GM19372 (cell line): Measurements from ENCODE around the gene FSCN2.
"Not testable (repeated sequence)": the region's sequence is repeated elsewhere in the genome, so short reads cannot be mapped to it uniquely, and the experiment has no call there.

ENCODE experiments used
- ATAC-seq: cut with Tn5 transposase; IDR thresholded peaks from one replicate; pipeline ENCODE4 v1.9.1; 2021; ENCODE audit warnings: mild to moderate bottlenecking, low read depth, moderate library complexity; ENCODE audit not compliant: unreplicated experiment

Gene FSCN2

GRCh38 chr17:81573794-81574642 lies 45.8 kb downstream of the FSCN2 start:
- no peak for ATAC-seq

DNA sequence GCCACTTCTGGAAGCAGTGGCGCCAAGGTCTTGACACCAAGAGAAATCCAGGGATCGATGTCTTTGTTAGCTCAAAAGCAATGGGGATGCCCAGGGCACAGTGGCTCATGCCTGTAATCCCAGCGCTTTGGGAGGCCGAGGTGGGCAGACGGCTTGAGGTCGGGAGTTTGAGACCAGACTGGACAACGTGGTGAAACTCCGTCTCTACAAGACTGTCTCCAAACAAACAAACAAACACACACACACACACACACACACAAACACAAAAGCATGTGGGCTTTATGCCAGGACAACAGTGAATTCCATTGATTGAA lies 46.4 kb downstream of the FSCN2 start:
- no peak for ATAC-seq

DNA sequence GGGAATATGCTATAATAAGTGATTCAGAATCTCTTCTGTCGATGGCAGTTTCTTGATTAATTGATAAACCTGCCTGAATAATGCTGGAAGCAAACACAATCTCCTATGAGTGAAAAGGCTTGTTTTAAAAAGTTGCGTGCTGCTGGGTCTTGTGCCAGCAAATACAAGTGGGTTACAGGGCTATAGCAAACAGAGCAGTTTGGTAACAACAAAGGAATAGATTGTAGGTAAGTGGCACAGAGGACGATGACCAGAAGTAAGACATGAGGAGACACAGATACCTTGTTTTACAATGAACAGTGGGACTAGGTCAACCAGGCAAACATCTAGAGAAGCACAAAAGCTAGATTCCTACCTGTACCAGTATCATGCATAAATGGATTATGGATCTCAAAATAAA lies 47.7 kb downstream of the FSCN2 start:
- ATAC-seq, result no peak

- no peak for ATAC-seq
Observed at GRCh38 chr17:81576621-81577277, 48.6 kb downstream of the FSCN2 start.

DNA sequence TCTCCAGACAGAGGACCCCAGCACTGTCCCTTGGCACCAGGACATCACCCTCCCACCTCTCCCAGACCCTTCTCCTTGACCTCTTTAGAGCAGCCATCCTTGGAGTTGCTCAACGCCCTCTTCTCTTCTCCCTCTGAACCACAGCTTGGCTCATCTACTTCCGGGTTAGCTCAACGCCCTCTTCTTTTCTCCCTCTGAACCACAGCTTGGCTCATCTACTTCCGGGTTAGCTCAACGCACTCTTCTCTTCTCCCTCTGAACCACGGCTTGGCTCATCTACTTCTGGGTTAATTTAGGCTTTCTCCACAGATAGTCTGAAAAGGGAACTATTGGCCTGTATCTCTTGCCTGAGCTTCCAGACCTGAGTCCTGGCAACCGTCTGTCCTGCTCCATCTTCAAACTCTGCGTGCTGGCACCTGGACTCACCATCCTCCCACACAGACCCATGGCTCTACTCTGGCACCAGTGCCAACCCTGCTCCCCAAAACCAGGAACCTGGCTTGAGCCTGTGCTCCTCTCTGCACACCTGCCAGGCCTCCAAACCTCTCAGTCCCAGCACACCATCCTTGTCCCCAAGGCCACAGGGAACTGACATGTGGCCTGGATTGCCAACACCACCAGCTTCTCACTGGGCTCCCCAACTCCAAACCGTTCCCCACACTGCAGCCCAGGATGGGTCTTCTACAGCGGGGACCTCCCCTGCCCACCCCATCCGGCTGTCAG lies 49.3 kb downstream of the FSCN2 start:
- ATAC-seq, result no peak

GRCh38 chr17:81578038-81578441 lies 49.9 kb downstream of the FSCN2 start:
- ATAC-seq, result no peak

DNA sequence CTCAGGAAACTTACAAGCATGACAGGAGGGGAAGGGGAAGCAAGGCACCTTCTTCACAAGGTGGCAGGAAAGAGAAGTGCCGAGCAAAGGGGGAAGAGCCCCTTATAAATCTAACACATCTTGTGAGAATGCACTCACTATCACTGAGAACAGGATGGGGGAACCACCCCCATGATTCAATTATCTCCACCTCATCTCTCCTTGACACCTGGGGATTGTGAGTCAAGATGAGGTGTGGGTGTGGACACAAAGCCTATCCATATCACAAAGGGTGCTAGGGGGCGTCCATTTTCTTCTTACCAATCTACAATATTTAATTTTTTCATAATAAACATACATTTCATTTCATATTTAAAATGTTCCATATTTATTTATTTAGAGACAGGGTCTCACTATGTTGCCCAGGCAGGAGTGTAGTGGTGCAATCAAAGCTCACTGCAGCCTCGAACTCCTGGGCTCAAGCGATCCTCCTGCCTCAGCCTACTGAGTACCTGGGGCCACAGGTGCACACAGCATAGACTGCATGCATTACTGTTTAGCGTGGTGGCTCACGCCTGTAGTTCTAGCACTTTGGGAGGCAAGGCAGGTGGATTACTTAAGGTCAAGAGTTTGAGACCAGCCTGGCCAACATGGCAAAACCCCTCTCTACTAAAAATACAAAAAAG lies 50.5 kb downstream of the FSCN2 start:
- no peak for ATAC-seq

DNA sequence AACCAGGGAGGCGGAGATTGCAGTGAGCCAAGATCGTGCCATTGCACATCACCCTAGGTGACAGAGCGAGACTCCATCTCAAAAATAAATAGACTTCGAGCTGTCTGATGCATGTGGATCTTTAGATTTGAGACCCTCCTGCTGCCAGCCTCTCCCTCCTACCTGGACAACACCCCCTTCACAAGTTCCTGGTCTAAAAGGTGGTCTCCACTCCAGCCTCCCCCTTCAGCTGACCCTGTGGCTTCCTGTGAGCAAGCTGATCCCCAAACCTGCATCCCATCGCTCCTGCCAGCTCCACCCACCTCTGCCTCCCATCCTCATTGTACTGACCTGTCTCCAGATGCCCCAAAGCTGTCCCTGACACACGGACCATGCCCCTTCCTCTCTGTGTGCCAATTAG lies 51.1 kb downstream of the FSCN2 start:
- no peak for ATAC-seq

- ATAC-seq, result no peak
Observed at GRCh38 chr17:81579821-81580321, 51.7 kb downstream of the FSCN2 start.

DNA sequence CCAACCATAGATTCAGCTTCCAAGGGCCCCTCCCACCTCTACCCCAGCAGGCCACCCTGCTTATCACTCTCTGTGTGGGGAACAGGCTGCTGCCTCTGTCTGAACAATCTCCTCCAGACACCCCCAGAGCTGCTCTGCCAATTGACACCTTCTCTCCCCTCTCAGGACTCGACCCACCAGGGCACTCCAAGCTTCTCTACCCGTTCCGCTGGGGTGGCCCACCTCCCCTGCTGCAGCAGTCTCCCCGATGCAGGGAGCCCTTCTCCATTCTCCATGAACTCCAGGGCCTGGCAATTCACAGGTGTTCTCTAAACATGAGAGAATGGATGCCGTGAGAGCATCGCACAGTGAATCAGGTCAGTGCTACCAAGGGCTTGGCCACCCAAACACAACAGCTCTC lies 52.3 kb downstream of the FSCN2 start:
- ATAC-seq, result no peak

DNA sequence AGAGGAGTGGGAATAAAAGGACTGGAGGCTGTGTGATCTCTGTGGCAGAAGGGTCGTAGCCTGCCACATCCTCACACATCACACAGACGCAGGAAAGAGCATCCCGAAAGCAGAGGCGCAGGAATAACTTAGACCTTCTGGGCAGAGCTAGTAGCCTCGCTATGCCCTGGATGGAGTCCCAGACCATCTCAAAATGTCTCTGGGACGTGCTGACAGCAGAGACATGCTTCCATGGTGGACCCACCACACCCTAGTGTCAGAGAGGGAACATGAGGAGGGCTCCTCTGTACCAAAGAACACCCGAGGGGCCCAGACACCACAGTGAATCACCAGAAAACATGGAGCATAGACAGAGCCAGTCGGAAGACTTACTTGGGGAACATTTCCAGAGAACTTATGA lies 53.6 kb downstream of the FSCN2 start:
- no peak for ATAC-seq

GRCh38 chr17:81582341-81582740 lies 54.2 kb downstream of the FSCN2 start:
- no peak for ATAC-seq

- ATAC-seq, result no peak
Observed at GRCh38 chr17:81582749-81583148, 54.6 kb downstream of the FSCN2 start.

GRCh38 chr17:81583589-81584342 lies 55.6 kb downstream of the FSCN2 start:
- ATAC-seq, result no peak

- ATAC-seq, result not testable (repeated sequence)
Observed at GRCh38 chr17:81584771-81585170, 56.6 kb downstream of the FSCN2 start.

GRCh38 chr17:81586096-81586495 lies 57.9 kb downstream of the FSCN2 start:
- ATAC-seq, result no peak
